CD4-positive, alpha-beta T cell treated with Interleukin-12 subunit alpha and Interleukin-12 subunit beta, for 1 hour (primary cell): ENCODE data around the gene SNX30.

Experiments used
- DNase-seq: peaks from one replicate; pipeline ENCODE4 v3.0.0-alpha.2; 2020

SNX30 gene

GRCh38 chr9:112890106-112891081 is 139.8 kb downstream of the SNX30 start, which contains the start of gene SLC46A2:
Gene SLC46A2, minus strand, starts transcription at chr9:112890876. Its CDS starts 195 bp downstream, at chr9:112890681.
- DNase-seq, result no peak

- DNase-seq, result no peak
These were observed 141.0 kb downstream of the SNX30 start for GRCh38 chr9:112891521-112891920.

- DNase-seq, result no peak
These were observed 142.4 kb downstream of the SNX30 start for GRCh38 chr9:112892981-112893380.

- no peak for DNase-seq
These were observed 143.5 kb downstream of the SNX30 start for GRCh38 chr9:112894041-112894440.

- DNase-seq, result no peak
These were observed 144.1 kb downstream of the SNX30 start for GRCh38 chr9:112894699-112895098.

- DNase-seq, result no peak
These were observed 145.6 kb downstream of the SNX30 start for GRCh38 chr9:112896131-112896530.

- no peak for DNase-seq
These were observed 148.3 kb downstream of the SNX30 start for GRCh38 chr9:112898872-112899311.

GRCh38 chr9:112900488-112900887 is 149.9 kb downstream of the SNX30 start:
- DNase-seq, result no peak

- no peak for DNase-seq
These were observed 150.3 kb downstream of the SNX30 start for GRCh38 chr9:112900901-112901300.

GRCh38 chr9:112905084-112905483 is 154.5 kb downstream of the SNX30 start:
- no peak for DNase-seq

GRCh38 chr9:112911736-112912135 is 161.2 kb downstream of the SNX30 start:
- DNase-seq, result no peak

- no peak for DNase-seq
These were observed 162.1 kb downstream of the SNX30 start for GRCh38 chr9:112912636-112913035.

GRCh38 chr9:112913326-112913725 is 162.8 kb downstream of the SNX30 start:
- DNase-seq, result no peak

GRCh38 chr9:112914524-112914923 is 164.0 kb downstream of the SNX30 start:
- no peak for DNase-seq

- no peak for DNase-seq
These were observed 166.8 kb downstream of the SNX30 start for GRCh38 chr9:112917047-112917986.

- DNase-seq, result no peak
These were observed 167.4 kb downstream of the SNX30 start for GRCh38 chr9:112917987-112918362.

GRCh38 chr9:112921549-112921948 is 171.0 kb downstream of the SNX30 start:
- no peak for DNase-seq
